IMR-90 (cell line): Measurements from ENCODE around the gene COL23A1. TPM values are rescaled to one million over a fixed set of nuclear protein-coding genes. Genes with fewer than 3 reads are reported as not detected.
A peak's percentile ranks its signal among the peaks of the same experiment; 100 is the strongest.

ENCODE experiments used
- ATAC-seq: fragments of 200-7000 bp; cut with Tn5 transposase; 2 replicates; pipeline ENCODE4 v1.9.1; 2020; ENCODE audit warnings: low read depth, mild to moderate bottlenecking, moderate library complexity
- BruUV-seq: library from RNA; stranded (reverse); fragments of 400-500 nt; replicated peaks from 2 replicates; lab custom pipeline; 2021; lab: Mats Ljungman, UMichigan
- CTCF ChIA-PET: fragments of 300-600 bp; formaldehyde crosslinking; extraction: SDS; loops from one replicate; lab custom pipeline; 2021; ENCODE audit warnings: antibody characterized with exemption; lab: Yijun Ruan, JAX
- POLR2A ChIA-PET: fragments of 300-600 bp; sonication (Branson Sonifier 250); formaldehyde crosslinking; loops from one replicate; lab custom pipeline; 2022; ENCODE audit warnings: antibody characterized with exemption; ENCODE audit not compliant: unreplicated experiment; lab: Charles Lee
- DNase-seq: peaks from one replicate; pipeline ENCODE4 v3.0.0; 2013
- H2AFZ ChIP-seq: replicated peaks from 2 replicates; pipeline ENCODE3; 2013; ENCODE audit warnings: low read length, mild to moderate bottlenecking; ENCODE audit not compliant: poor library complexity
- H2AK5ac ChIP-seq: 2 replicates; pipeline ENCODE4 v1.6.1; 2013; ENCODE audit warnings: low read depth, low read length, inconsistent platforms
- H2AK9ac ChIP-seq: replicated peaks from 2 replicates; pipeline ENCODE3; 2013; ENCODE audit warnings: mild to moderate bottlenecking, low read depth, low read length, moderate library complexity; ENCODE audit not compliant: poor library complexity
- H2BK120ac ChIP-seq: 2 replicates; pipeline ENCODE4 v1.6.1; 2013; ENCODE audit warnings: low read depth, low read length, inconsistent platforms
- H2BK15ac ChIP-seq: 3 replicates; pipeline ENCODE4 v1.6.1; 2013; ENCODE audit warnings: low read depth, low read length, inconsistent platforms
- H2BK20ac ChIP-seq: 2 replicates; pipeline ENCODE4 v1.6.1; 2013; ENCODE audit warnings: low read depth, mild to moderate bottlenecking, inconsistent platforms, low read length, moderate library complexity
- H2BK5ac ChIP-seq: 2 replicates; pipeline ENCODE4 v1.6.1; 2013; ENCODE audit warnings: mild to moderate bottlenecking, low read depth, low read length, inconsistent platforms; ENCODE audit not compliant: poor library complexity, severe bottlenecking
- H3K14ac ChIP-seq: replicated peaks from 2 replicates; pipeline ENCODE4 v1.6.1; 2013; ENCODE audit warnings: low read depth, low read length, inconsistent platforms
- H3K18ac ChIP-seq: 2 replicates; pipeline ENCODE4 v1.6.1; 2013; ENCODE audit warnings: low read depth, low read length, control low read depth
- H3K23ac ChIP-seq: 2 replicates; pipeline ENCODE4 v1.6.1; 2013; ENCODE audit warnings: low read depth, low read length, inconsistent platforms
- H3K27ac ChIP-seq: 2 replicates; pipeline ENCODE4 v1.5.1; 2013; ENCODE audit warnings: mild to moderate bottlenecking, control low read depth, low read length; ENCODE audit not compliant: insufficient read depth
- H3K27me3 ChIP-seq: 2 replicates; pipeline ENCODE4 v1.6.1; 2013; ENCODE audit warnings: low read length; ENCODE audit not compliant: control insufficient read depth, insufficient read depth
- H3K36me3 ChIP-seq: 2 replicates; pipeline ENCODE4 v1.6.1; 2013; ENCODE audit warnings: low read length, mixed read lengths; ENCODE audit not compliant: control insufficient read depth, insufficient read depth
- H3K4ac ChIP-seq: 2 replicates; pipeline ENCODE4 v1.6.1; 2013; ENCODE audit warnings: low read depth, low read length, inconsistent platforms
- H3K4me1 ChIP-seq: 2 replicates; pipeline ENCODE4 v1.6.1; 2013; ENCODE audit warnings: low read length, mixed read lengths; ENCODE audit not compliant: control insufficient read depth, insufficient read depth
- H3K4me2 ChIP-seq: 2 replicates; pipeline ENCODE4 v1.6.1; 2013; ENCODE audit warnings: low read depth, mild to moderate bottlenecking, control low read depth, low read length, moderate library complexity
- H3K4me3 ChIP-seq: 2 replicates; pipeline ENCODE4 v1.5.1; 2013; ENCODE audit warnings: low read depth, mild to moderate bottlenecking, control low read depth, low read length, moderate library complexity; ENCODE audit not compliant: insufficient read depth
- H3K56ac ChIP-seq: 2 replicates; pipeline ENCODE4 v1.6.1; 2013; ENCODE audit warnings: low read length, inconsistent platforms; ENCODE audit not compliant: insufficient read depth; ENCODE audit errors: extremely low read depth
- H3K79me1 ChIP-seq, 2 experiments: 2 replicates each; pipeline ENCODE4 v1.6.1; 2013; ENCODE audit warnings: low read length in 2 of 2, inconsistent platforms in 1 of 2, low read depth in 1 of 2
- H3K9ac ChIP-seq: 2 replicates; pipeline ENCODE4 v1.6.1; 2013; ENCODE audit warnings: low read depth, low read length, control low read depth
- H3K9me1 ChIP-seq: 2 replicates; pipeline ENCODE4 v1.6.1; 2013; ENCODE audit warnings: low read length, inconsistent platforms; ENCODE audit not compliant: insufficient read depth
- H3K9me3 ChIP-seq: 2 replicates; pipeline ENCODE4 v1.6.1; 2013; ENCODE audit warnings: low read length; ENCODE audit not compliant: control insufficient read depth, insufficient read depth
- H4K20me1 ChIP-seq: 2 replicates; pipeline ENCODE4 v1.6.1; 2013; ENCODE audit warnings: low read length, inconsistent platforms; ENCODE audit not compliant: insufficient read depth
- H4K5ac ChIP-seq: 2 replicates; pipeline ENCODE4 v1.6.1; 2013; ENCODE audit warnings: mild to moderate bottlenecking, low read depth, low read length, control low read depth
- H4K8ac ChIP-seq, 2 experiments: 2 replicates each; pipeline ENCODE4 v1.6.1; 2013; ENCODE audit warnings: low read depth in 2 of 2, low read length in 2 of 2, control low read depth in 1 of 2, inconsistent platforms in 1 of 2
- H4K91ac ChIP-seq: 2 replicates; pipeline ENCODE4 v1.6.1; 2013; ENCODE audit warnings: low read depth, low read length, inconsistent platforms; ENCODE audit not compliant: insufficient read depth
- CEBPB ChIP-seq: IDR thresholded peaks from 2 replicates; pipeline ENCODE4 v1.6.1; 2012; ENCODE audit warnings: low read depth, low read length, improper control_type of control experiment
- MAFK ChIP-seq: IDR thresholded peaks from 2 replicates; pipeline ENCODE4 v1.6.1; 2012; ENCODE audit warnings: low read depth, low read length, improper control_type of control experiment
- WGBS, 2 experiments: methylation state at CpG; one replicate each; pipeline versions ENCODE4 v1.1.5 to v1.1.7; 2013; ENCODE audit warnings: missing lambda C conversion rate in 2 of 2; ENCODE audit not compliant: insufficient read length in 1 of 2; ENCODE audit errors: extremely low coverage in 2 of 2; 5-methylcytosine and 5-hydroxymethylcytosine counted together
- dilution Hi-C: fragments of 300-500 bp; cut with HindIII; formaldehyde crosslinking; loops from one replicate; pipeline ENCODE4 v1.14.3; 2018; ENCODE audit warnings: low sequenced_read_pairs; ENCODE audit not compliant: unreplicated experiment
- in situ Hi-C: fragments of 300-500 bp; cut with MboI; formaldehyde crosslinking; loops from 3 replicates; pipeline ENCODE4 v1.14.3; 2019; ENCODE audit warnings: low sequenced_read_pairs, inconsistent platforms, mixed read lengths
- intact Hi-C: fragments of 100-400 bp; cut with micrococcal nuclease; formaldehyde crosslinking; loops from 2 replicates; pipeline ENCODE4 v1.10.0; 2022
- polyA plus RNA-seq, 3 experiments: library from polyadenylated mRNA; depleted of rRNA; stranded (reverse); fragments of >200 nt; gene quantifications; 2 replicates each; pipeline ENCODE4 v1.2.3, GENCODE V29; 2012; ENCODE audit warnings: low replicate concordance in 1 of 3
- total RNA-seq: library from RNA; depleted of rRNA; stranded (reverse); fragments of >200 nt; gene quantifications from 2 replicates; pipeline ENCODE4 v1.2.3, GENCODE V29; 2012

COL23A1 gene
- total and polyA plus RNA-seq, 2 of the 4 experiments (the other 2 are of a cell fraction): not detected

- no peak overlapping the region for H3K56ac ChIP-seq
- no peak overlapping the region for H2BK5ac ChIP-seq
- no peak overlapping the region for H2AFZ ChIP-seq
- H4K20me1 ChIP-seq: no peaks in the 10 kb centered on the region
- in situ Hi-C loops (no loop called here), intact Hi-C loops (no loop called here), dilution Hi-C loops (no loop called here)
- BruUV-seq: no TSS peak
- peak; percentile 55 for TF ChIP-seq MAFK
- TF ChIP-seq CEBPB: no peak
- no peak overlapping the region for H3K27ac ChIP-seq
- H2BK120ac ChIP-seq: no peak overlapping the region
- no peak overlapping the region for H2AK5ac ChIP-seq
- no peak overlapping the region for H3K9ac ChIP-seq
- POLR2A ChIA-PET: no interaction called here
- no peak overlapping the region for H4K91ac ChIP-seq
- CTCF ChIA-PET: no interaction called here
- H3K4me1 ChIP-seq: no peaks in the 10 kb centered on the region
- ATAC-seq (no peak), DNase-seq (no peak)
- no peak overlapping the region for H2BK20ac ChIP-seq
- H3K9me1 ChIP-seq: no peaks in the 10 kb centered on the region
- H3K14ac ChIP-seq: no peak overlapping the region
- H3K79me1 ChIP-seq: no peaks in the 10 kb centered on the region
- no peak overlapping the region for H3K18ac ChIP-seq
- no peak overlapping the region for H2AK9ac ChIP-seq
- no peak overlapping the region for H4K8ac ChIP-seq
- H3K4me3 ChIP-seq: no peak overlapping the region
- no peak overlapping the region for H3K4ac ChIP-seq
- H3K9me3 ChIP-seq: peaks cover 22% of the 10 kb centered on the region
- WGBS, 2 experiments: no CpG with 5 or more reads among the region's 6 CpGs
- H4K5ac ChIP-seq: no peak overlapping the region
- no peak overlapping the region for H3K4me2 ChIP-seq
- no peaks in the 10 kb centered on the region for H3K36me3 ChIP-seq
- no peak overlapping the region for H3K23ac ChIP-seq
- no peaks in the 10 kb centered on the region for H3K27me3 ChIP-seq
- no peak overlapping the region for H2BK15ac ChIP-seq
Observed at GRCh38 chr5:178499352-178499751, 90.8 kb downstream of the COL23A1 start.
